GM15510 (cell line): ENCODE data around the gene RELCH.

ENCODE experiments used
- POLR2A ChIP-seq: IDR thresholded peaks from 3 replicates; pipeline ENCODE4 v1.6.1; 2011; ENCODE audit warnings: borderline replicate concordance; ENCODE audit not compliant: insufficient read length; ENCODE audit errors: extremely low read depth

RELCH gene

DNA sequence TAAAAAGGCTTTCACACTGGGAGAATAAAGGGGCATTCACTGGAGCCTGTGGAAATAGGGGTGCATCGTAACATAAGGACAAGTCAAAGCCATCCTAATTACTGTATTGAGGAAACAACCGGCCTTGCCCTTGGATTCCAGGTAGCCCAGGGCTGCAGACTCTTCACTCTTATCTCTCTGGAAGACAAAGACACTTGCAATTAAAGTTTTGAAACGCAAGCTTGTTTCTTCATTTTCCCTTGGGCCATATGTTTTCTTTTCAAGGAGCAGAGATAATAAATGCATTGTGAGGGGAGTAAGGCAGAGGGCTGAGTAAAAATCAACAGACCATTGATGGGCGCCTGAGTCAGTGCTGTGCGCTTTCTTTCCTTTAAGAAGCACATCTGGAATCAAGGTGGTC is 149.6 kb downstream of the RELCH start:
- TF ChIP-seq POLR2A, result no peak

DNA sequence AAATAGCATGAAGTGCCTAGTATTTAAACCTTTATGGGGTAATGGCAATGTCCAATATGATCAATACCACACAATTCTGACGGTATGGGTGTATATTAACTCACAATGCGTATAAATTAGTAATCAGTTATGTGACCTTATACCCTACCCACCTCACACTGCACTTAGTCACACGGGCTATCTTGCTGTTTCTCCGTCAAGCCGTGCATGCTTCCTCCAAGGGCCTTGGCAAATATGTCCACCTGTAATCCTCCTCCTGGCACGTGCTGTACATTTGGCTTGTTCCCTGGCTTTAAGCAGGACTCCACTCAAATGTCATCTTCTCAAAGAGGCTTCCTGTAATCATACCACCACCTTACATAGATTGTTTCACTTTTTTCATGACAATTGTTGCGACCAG is 150.3 kb downstream of the RELCH start:
- no peak for TF ChIP-seq POLR2A

DNA sequence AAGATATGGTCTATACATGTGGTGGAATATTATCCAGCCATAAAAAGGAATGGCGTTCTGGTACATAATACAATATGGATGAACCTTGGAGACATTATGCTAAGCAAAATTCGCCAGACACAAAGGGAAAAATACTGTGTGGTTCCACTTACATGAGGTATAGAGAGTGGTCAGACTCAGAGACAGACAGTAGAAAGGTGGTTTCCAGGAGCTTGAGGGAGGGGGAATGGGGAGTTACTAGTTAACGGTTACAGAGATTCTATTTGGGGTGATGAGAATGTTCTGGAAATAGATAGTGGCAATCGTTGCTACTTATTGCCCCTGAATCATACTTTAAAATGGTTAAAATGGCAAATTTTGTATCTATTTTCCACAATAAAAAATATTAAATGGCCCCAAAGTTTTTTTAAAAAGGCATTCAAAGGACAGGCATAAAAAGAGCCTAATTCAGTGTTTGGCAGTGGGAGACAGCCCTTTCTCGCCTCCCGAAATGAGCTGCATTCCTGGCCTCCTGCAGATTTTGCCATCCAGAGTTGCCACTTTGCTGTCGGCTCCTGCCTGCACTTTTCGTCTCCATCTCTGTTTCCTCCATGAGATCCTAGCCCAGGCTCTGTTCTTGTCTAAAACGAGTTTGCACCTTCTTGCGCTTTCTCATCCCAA is 151.5 kb downstream of the RELCH start:
- TF ChIP-seq POLR2A, result no peak

GRCh38 chr18:62339106-62339988 is 152.3 kb downstream of the RELCH start:
- no peak for TF ChIP-seq POLR2A

- TF ChIP-seq POLR2A, result no peak
These were observed 153.9 kb downstream of the RELCH start for GRCh38 chr18:62340996-62341395.

GRCh38 chr18:62341473-62341872 is 154.4 kb downstream of the RELCH start:
- TF ChIP-seq POLR2A, result no peak

DNA sequence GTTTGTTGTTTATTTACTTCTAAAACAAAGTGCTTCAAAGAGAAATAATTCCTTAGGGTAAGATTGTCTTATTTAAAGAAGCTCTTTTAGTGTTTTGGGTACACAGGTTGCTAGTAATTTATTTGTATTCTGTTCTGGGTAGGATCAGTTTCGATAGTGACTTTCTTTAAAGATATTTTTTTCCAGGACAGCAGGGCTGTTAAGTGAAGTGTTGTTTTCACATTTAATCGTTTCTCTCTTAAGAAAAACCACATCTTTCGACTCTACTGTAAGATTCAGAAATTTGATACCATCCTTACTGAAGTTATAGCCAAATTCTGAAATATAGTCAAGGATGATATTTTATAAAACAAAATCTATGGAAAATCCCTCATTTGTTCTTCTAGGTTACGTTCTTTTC is 155.8 kb downstream of the RELCH start:
- no peak for TF ChIP-seq POLR2A

DNA sequence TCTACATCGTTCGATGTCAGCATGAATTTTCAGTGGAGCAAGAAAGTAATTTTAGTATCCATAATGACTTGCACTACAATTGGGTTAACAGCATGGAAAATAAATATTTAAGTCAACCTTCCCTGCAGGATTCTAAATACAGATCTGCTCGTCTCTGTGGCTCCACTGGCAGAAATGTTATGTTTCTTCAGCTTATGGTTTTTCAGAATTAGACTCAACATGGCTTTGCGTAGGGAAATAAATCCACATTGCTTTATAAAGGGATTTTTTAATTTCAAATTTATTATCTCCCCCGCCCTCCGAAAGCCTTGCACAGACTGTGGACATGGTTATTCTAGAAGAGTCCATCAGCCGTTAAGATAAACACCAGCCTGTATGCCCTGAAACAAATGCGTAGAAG is 156.3 kb downstream of the RELCH start:
- no peak for TF ChIP-seq POLR2A

DNA sequence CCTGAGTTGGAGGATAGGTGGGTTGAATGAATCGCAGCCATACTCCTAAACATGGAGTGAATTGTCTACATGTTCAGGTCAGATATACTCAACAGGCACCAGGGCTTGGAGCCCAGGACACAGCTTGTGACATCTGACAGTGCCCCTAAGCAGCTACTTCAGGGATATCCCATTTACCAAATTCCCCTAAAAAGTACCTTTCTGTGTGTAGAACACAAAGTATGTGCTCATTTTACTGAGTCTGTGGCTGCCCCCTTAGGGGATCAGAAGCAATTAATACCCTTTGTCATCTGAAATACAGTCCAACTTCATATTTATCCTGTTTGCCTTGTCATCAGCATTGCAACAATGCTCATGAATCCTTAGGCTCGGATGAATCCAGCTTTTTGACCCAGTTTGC is 158.9 kb downstream of the RELCH start:
- TF ChIP-seq POLR2A, result no peak

DNA sequence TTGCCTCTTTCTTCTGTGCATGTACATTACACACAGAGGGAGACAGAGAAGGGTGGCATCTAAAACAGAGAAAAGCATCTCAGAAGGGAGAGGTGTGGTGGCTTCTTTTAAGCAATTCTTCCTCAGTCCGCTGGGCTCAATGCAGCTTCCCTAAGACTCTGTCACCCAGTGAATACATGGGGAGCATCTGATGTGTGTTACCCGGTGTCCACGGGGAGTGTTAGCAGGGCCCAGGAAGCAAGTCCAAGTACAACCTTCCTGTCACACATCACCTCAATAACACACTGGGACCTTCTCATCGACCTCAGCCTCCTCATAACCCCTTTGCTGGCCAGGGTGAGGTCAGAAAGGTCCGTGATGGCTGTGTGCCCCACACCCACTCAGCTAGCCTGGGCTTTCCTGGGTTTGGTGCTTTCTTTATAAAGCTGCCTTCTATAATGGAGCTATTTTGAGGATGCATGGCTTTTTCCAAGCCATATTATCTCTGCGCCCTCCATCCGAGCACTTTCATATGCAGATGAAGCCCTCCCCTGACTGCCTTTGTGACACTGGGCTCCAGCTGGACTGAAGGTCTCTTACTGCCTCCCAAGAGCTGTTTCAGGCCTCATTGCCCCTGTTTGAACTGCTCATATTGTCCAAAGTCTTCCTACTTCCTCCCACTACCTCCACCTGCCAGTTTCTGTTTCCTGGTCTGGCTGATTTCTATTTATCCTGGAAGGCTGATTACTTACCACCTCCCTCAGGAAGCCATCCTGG is 159.5 kb downstream of the RELCH start:
- no peak for TF ChIP-seq POLR2A

GRCh38 chr18:62347089-62347506 is 160.0 kb downstream of the RELCH start:
- no peak for TF ChIP-seq POLR2A

DNA sequence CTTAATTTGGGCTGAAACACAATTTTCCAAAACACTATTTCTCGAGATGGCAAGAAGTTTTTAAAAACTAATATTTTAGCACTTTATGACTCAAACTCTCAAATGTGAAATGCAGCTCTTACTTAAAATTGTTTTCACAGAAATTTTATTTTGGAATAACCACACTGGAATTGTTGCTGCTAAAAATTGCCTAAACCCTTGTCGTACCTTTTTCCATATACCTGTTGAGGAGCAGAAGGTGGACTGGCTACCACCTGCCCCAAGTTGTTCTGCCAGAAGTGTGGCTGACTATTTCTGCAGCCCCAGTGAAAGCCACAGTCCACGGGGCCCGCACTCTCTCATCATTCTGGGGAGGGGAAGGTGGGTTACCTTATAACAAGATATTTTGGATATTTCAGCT is 161.4 kb downstream of the RELCH start:
- TF ChIP-seq POLR2A, result no peak

DNA sequence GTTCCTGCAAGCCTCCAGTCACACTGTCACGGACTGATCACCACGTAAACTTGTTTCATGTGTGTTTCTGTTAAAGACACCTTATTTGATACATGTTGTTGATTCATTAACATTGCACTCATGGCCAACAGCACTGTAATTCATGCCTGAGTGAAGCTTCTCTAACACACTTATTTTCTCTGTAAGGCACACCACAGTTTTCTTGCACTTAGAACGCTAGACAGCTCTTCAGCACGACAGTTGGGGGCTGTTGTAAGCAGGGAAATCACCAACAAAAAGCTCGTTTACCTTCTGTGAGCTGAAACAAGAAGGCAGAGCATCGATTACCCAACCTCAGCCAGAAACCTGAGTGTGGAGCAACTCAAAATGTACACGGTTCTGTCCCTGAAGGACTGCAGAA is 166.1 kb downstream of the RELCH start:
- no peak for TF ChIP-seq POLR2A

GRCh38 chr18:62354151-62354550 is 167.1 kb downstream of the RELCH start:
- TF ChIP-seq POLR2A, result no peak

DNA sequence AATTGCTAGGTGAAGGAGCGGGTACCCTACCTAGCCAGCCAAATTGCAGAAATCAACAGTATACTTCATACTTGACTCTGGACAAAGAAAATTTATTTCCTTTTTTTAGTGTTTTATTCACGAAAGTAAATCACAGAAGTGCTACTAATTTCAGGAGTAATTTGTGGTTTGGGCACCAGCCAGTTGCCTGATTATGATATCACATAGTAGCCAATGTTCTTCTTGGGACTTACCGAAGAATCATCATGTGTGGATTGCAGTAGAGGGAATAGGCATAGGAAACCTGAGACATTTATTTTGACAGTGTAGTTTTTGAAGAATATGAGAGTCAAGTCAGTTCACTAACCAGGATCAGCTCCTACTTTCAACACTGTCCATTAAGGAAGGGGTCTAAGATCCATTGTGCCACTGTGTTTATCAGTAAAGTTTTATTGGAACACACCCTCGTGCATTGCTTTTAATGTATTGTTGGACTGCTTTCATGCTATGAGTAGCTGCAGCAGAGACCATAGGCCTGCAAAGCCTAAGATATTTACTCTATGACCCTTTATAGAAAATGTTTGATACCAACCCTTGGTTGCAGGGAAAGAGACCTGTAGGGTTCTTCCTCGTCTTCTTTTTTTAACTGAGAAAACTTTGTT is 170.1 kb downstream of the RELCH start:
- TF ChIP-seq POLR2A, result no peak
